GM19240 (cell line): ENCODE data around the gene ASIC2.

Experiments
- DNase-seq: peaks from one replicate; pipeline ENCODE4 v3.0.0; 2011; ENCODE audit warnings: low spot score; ENCODE audit not compliant: insufficient read length

ASIC2 gene

DNA sequence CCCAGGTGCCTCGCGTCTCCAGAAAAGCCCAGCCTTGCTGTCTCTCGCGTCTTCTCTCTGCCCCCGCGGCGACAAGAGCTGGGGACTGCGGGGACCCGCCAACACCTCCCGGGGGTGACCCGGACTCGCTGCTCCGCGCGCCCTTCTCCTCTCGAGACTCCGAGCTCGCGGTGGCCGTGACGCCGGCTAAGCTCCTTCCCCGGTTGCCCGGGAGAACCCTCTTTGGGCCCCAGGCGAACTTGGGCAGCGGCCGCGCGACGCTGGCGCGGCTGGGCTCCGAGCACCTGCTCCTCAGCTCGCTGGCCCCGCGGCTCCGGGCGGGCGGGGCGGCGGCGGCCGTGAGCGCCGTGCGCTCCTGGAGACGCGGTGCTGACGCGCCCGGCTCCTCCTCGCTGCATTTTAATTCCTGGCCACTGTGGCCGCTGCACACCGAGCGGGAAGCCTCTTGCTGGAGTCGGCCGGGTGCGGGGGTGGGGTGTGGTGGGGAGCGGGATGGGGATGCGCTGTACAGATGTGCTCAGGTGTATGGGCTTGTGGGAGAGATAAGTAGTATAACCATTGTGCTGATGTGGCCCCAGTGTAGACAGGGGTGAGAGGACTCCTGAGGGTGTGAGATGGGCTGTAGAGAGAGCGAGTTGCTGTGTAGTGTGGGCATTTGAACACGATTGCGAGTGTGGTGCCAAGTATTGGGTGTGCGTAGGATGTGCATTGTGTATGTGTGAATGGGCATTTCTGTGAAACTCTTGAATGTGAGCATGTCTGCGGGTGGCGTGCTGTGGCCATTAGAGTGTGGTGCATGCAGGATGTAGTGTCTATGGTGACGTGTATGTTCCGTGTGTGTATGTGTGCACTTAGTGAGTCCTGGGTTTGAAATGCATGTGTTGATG, at the start of gene ASIC2:
ASIC2 (minus strand) TSS at position 315 of the 887 bp plus-strand sequence.
- no peak for DNase-seq

- no peak for DNase-seq
Measured at GRCh38 chr17:33342025-33342424, 48.9 kb upstream of the ASIC2 start.

DNA sequence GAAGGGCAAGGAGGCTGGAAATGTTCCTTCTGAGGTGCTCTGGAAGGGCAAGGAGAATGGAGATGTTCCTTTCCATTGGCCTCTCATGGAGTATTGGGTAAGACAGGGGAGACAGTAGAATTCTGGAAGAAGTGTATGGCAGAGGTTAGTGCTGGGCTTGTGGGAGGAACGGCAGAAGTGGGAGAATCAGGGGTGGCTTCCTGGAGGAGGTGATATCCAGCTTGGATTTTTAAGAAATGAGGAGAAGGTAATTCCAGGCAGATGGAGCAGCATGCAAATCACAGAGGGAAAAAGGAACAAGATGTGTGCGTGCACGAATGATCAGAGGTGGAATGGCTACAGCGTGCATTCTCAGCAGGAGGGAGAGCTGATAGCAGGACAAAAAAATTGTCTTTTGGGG, 45.1 kb upstream of the ASIC2 start:
- DNase-seq = no peak

DNA sequence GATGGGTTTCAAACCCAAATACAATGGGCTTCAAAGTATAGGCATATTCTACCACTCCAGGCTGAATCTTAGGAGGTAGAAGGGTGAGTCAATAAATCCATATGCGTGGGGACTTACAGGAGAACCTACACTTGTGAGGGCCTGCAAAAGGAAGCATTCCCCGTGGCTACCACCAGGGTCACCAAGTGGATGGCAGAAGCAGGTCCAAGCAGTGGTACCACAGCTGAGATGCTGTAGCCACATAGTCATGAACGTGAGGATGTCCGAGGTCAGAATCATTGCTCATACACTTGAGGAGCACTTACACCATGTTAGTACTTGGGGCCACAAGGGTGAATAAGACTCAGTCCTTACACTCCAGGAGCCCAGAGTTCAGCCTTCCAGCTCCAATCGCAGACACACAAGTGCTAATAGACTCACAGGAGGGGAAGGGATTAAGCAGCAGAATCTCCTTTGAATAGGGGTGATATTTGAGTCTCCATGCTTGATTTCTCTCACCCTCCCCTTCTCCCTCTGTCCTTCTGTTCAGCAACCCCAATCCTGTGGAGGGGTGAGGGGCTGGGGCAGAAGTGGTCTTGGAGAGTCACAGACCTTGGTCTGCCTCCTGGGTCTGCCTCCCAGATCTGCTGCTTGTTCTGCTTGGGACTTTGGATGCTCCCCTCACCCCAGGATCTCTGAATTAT, 42.5 kb upstream of the ASIC2 start:
- DNase-seq = no peak

GRCh38 chr17:33334703-33335102, 41.6 kb upstream of the ASIC2 start:
- DNase-seq = no peak

- DNase-seq = no peak
Measured at GRCh38 chr17:33330877-33331276, 37.8 kb upstream of the ASIC2 start.

- no peak for DNase-seq
Measured at GRCh38 chr17:33328129-33328528, 35.0 kb upstream of the ASIC2 start.

DNA sequence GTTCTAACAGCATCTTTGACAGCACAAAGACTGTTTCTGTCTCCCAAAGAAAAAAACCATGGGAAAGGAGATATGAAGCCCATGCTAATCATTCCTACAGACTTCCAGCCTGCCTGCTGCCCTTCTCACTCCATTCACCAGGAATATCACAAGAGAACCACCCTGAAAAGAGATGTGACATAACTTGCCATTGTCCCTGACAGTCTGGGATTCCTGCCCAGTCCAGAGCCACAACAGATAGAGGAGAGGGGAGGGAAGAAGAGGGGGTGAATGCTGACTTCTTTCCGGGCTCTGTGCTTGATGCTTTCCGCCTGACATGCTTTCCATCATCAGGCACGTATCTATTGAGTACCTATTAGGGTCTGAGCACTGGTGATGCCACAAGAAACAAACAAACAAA, 31.6 kb upstream of the ASIC2 start:
- DNase-seq = no peak

GRCh38 chr17:33322063-33322462, 29.0 kb upstream of the ASIC2 start:
- no peak for DNase-seq

DNA sequence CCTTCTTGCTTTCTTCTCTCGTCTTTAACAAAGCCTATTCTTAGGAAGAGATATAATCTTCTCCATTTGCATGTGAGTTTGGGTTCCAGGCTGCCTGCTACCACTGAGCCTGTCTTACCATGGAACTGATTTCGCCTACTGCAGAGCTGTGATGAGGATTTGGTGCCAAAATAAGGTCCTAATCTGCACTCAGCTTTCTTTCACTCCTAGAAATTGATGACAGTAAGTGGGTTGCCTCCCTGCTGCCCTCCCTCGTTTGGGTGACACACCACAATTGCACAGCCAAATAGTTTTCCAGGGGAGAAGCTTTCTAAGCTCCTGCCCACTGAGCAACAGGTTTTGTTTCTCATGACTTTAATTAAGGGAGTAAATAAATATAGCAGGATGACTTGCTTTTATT, 25.1 kb upstream of the ASIC2 start:
- no peak for DNase-seq

DNA sequence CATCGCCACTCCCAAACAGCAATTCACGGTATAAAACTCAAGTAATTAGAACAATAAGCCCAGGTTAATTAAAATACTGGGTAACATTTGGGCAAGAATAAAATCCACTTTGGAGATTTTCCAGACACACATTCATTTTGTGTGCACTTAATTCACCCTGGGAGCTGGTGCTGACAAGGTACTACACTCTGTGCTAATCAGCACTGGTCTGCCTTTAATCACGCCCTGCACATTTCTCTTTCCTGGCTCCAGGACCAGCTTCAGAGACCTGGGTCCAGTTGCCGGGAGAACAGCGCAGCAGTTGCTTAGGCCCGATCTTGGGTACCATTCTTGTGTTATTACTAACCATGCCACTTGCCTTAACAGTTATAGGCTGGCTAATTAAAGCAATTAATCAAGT, 23.7 kb upstream of the ASIC2 start:
- no peak for DNase-seq

DNA sequence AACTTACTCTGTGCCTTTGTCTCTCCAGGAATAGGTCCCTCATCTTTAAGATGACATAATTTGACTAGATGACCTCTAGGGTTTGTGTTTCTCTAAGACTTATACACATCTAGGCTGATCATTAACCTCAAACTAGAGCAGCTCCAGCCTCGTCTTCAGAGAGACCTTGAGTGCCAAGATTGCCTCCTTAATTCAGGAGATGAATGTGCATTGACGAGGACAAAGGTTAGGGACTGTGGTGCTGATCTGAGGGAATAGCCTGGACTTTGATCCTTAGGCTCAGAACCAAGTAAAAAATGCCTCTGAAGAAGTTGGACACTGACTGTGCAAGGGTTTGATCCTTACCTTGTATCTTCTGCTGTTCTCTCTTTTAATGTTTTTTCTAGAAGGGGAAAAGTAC, 17.2 kb upstream of the ASIC2 start:
- no peak for DNase-seq

GRCh38 chr17:33303254-33303653, 10.2 kb upstream of the ASIC2 start:
- DNase-seq = no peak

DNA sequence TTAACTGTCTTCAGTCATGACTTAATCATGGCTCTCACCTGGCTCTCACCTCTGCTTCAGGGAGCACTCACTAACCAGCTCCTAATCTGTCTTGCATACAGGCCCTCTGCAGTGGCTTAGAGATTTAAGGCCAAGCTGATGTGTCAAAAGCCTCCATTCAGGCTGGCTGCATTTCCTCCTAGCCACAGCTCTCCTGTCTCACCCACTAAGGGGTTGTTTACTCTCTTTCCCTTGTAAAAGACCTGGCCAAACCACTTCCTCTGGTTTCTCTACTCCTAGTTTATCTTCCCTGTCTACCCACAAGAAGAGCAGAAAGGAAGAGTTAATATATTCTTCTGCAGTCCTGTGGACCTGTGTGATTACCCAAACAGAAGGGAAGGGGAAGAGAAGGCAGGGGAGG, 9.3 kb upstream of the ASIC2 start:
- DNase-seq = no peak

GRCh38 chr17:33300241-33300640, 7.1 kb upstream of the ASIC2 start:
- DNase-seq = no peak

- no peak for DNase-seq
Measured at GRCh38 chr17:33299115-33299514, 6.0 kb upstream of the ASIC2 start.

DNA sequence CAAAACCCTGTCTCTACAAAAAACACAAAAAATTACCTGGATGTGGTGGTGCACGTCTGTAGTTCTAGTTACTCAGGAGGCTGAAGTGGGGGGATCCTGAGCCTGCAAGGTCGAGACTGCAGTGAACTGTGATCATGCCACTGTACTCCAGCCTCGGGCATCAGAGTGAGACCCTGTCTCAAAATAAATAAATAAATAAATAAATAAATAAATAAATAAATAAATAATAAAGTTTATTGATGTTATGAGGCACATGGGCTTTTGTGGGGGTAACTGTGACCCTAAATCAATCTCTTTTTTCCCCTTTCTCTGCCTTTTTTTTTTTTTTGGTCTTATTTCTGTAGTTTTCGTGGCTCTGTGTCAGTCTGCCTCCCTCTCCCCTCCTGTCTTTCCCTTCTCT, 4.5 kb upstream of the ASIC2 start:
- DNase-seq = no peak

DNA sequence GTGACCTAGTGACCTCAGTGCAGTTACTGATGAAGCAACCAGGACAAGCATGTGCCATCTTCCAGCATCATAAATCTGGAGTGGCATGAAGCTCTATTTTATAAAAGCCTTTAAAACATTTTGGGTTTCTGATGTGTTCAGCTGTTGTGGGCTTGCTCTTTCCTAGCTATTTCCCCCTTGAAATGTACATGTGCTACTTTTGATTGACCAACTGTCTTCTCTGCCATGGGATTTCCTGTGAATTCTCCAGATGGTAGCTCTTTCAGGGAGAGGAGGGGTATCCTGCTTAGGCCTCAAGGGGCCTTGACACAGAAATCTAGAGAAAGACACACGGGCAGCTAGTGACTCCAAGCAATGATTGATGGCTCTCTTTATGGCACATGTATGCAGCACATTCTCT, 1.9 kb upstream of the ASIC2 start:
- DNase-seq = no peak

DNA sequence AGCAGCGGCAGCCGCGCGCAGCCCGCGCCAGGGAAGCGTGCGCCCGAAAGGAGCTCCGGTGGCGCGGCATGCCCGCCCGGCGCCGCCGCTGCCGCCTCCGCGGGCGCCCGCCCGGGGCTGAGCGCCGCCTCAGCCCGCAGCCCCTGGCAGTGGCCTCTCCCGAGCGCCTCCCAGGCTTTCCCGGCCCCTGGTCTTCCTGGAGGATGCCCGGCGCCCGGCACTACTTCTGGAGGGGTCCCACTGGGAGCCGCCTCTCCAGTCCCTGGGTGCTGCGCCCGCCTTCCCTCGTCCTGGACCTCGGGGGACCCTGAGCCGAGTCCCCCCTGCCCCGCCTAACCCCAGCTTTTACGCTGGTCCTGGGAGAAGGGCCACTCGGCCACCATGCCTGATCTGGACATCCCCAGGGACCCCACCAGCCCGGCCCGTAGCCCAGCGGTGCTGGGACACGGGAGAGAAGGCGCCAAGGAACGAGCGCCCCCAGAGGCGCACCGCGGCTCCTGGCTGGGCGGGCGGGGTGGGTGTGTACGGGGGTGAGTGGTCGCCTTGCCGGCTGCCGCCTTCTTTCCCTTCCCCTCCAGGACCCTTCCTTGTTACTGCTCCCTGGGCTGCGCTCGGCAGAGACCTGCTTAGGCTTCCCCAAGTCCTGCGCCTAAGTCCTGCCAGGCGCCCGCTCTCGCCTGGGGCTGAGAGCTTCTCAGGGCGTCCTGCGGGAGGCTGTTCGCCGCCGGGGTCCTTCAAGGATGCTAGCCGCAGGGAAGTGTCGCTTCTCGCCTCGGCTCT, 704 bp downstream of the ASIC2 start:
- DNase-seq = no peak

DNA sequence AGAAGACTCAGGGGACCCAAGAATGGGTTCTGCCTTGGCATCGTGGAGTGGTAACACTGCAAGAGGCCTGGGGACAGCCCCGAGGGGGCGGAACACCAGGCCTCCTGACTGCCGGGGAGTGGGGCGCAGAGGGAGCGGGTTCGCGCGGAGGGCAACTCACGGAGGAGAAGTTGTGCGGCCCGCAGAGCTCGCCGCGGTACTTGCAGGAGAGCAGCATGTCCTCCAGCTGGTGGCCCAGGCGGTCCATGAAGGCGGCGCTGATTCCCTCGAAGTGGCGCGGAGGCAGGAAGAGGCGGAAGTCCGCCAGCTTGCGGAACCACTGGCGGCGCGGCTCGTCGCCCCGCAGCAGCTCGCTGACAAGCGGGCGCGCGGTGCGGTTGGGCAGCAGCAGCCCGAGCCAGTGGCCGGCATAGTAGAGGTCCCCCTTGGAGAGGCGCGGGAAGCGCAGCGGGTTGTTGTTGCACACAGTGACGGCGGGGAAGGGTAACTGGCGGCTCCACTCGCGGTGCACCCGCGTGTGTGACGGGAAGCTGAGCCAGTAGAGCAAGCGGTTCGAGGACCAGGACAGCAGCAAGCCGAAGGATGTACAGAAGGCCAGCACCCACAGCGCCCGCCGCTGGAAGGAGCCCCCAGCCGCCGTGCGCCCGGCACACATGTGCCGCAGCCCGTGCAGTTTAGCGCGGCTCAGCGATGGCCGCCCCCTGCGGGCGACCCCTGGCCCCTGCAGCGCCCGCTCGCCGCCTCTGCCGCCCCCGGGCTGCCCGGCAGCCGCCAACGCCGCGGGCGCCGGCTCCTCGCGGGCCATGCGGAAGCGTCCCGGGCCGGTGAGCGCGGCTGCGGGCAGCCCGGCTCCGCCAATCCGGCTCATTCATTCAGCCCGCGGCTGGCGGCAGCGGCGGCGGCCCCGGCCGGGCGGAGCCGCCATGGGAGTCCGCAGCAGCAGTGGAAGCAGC, 1.6 kb downstream of the ASIC2 start:
- no peak for DNase-seq

DNA sequence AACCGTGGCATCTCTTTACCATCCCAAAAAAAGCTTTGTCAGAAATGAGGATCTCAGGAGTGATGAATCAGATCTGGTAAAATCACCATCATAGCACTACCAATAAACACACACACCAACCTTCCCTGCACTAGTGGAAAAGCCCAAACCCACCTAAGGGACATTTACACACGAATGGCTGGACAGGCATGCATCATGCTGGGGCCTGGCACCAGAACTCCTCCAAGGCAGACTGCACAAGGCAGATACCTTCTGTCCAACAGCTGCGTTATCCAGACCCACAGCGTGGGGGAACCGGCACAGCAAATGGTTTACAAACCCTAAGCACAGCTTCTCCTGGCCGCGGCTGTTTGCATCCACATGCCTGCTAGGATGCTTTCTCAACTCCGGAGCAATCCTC, 2.8 kb downstream of the ASIC2 start:
- DNase-seq = no peak
